ENCODE data around the gene WDR62. TPM values are rescaled to one million over a fixed set of nuclear protein-coding genes. Genes with fewer than 3 reads are reported as not detected.

WDR62 gene
- total RNA-seq, 4 donors from 2014 or later = 0.31 to 0.95 (median 0.69) TPM

- ATAC-seq (ENCODE audit: low FRiP score) = peak; percentile 99
- TF ChIP-seq, protein P1, sequence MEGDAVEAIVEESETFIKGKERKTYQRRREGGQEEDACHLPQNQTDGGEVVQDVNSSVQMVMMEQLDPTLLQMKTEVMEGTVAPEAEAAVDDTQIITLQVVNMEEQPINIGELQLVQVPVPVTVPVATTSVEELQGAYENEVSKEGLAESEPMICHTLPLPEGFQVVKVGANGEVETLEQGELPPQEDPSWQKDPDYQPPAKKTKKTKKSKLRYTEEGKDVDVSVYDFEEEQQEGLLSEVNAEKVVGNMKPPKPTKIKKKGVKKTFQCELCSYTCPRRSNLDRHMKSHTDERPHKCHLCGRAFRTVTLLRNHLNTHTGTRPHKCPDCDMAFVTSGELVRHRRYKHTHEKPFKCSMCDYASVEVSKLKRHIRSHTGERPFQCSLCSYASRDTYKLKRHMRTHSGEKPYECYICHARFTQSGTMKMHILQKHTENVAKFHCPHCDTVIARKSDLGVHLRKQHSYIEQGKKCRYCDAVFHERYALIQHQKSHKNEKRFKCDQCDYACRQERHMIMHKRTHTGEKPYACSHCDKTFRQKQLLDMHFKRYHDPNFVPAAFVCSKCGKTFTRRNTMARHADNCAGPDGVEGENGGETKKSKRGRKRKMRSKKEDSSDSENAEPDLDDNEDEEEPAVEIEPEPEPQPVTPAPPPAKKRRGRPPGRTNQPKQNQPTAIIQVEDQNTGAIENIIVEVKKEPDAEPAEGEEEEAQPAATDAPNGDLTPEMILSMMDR (IDR thresholded peaks at IDR 0.05) = no peak
- DNase-seq (ENCODE audit: low spot score) = peak; percentile 99
These were observed 471 bp upstream of the WDR62 start, which contains the start of gene THAP8 for GRCh38 chr19:36054119-36054732. Gene THAP8, minus strand, starts transcription at chr19:36054285. Its CDS starts 68 bp downstream, at chr19:36054217.

- ATAC-seq (ENCODE audit: low FRiP score) = no peak
- TF ChIP-seq, protein P1 (IDR thresholded peaks at IDR 0.05) = no peak
- DNase-seq (ENCODE audit: low spot score) = no peak
These were observed 3.9 kb downstream of the WDR62 start for GRCh38 chr19:36058481-36059179.

- no peak for ATAC-seq (ENCODE audit: low FRiP score)
- TF ChIP-seq, protein P1 (IDR thresholded peaks at IDR 0.05) = no peak
- DNase-seq (ENCODE audit: low spot score) = no peak
These were observed 4.6 kb downstream of the WDR62 start for GRCh38 chr19:36059180-36059910.

GRCh38 chr19:36060430-36060829 lies 5.7 kb downstream of the WDR62 start:
- ATAC-seq (ENCODE audit: low FRiP score) = peak; percentile 58
- DNase-seq (ENCODE audit: low spot score) = no peak

GRCh38 chr19:36061367-36061766 lies 6.7 kb downstream of the WDR62 start:
- no peak for ATAC-seq (ENCODE audit: low FRiP score)
- TF ChIP-seq, protein P1 (IDR thresholded peaks at IDR 0.05) = no peak
- DNase-seq (ENCODE audit: low spot score) = no peak

More at GRCh38 chr19:36060430-36060829, 5.7 kb downstream of the WDR62 start:
- TF ChIP-seq, protein P1 (IDR thresholded peaks at IDR 0.05) = no peak

GRCh38 chr19:36064826-36065225 lies 10.1 kb downstream of the WDR62 start:
- ATAC-seq (ENCODE audit: low FRiP score) (no peak), DNase-seq (ENCODE audit: low spot score) (no peak)
- TF ChIP-seq, protein P1 (IDR thresholded peaks at IDR 0.05) = no peak
